Thyroid gland (tissue), 4 donors: ENCODE data around the gene LIN7B. TPM values are rescaled to one million over a fixed set of nuclear protein-coding genes. Genes with fewer than 3 reads are reported as not detected.
A peak's percentile ranks its signal among the peaks of the same experiment; 100 is the strongest.

Experiments
- DNase-seq, 2 donors: peaks; one replicate each; pipeline ENCODE4 v3.0.0-alpha.2; 2019
- H3K27ac ChIP-seq, 3 donors: fragments of 200-600 bp; sonication (generic); 1 replicate in 2 of 3; 2 replicates in 1 of 3; pipeline ENCODE4 v1.5.1; 2016 to 2019; ENCODE audit warnings: mild to moderate bottlenecking in 1 of 3, moderate library complexity in 1 of 3
- H3K27me3 ChIP-seq: fragments of 200-600 bp; sonication (generic); one replicate; pipeline ENCODE4 v1.5.1; 2019
- H3K36me3 ChIP-seq, 2 donors: fragments of 200-600 bp; sonication (generic); one replicate each; pipeline ENCODE4 v1.5.1; 2016 to 2019
- H3K4me1 ChIP-seq, 2 donors: fragments of 200-600 bp; sonication (generic); one replicate each; pipeline ENCODE4 v1.5.1; 2017 to 2019
- H3K4me3 ChIP-seq, 3 donors: fragments of 200-600 bp; sonication (generic); replicated peaks in 1 of 3; 1 replicate in 2 of 3; 2 replicates in 1 of 3; pipeline ENCODE4 v1.5.1; 2016; ENCODE audit warnings: mild to moderate bottlenecking in 1 of 3
- H3K9me3 ChIP-seq: fragments of 200-600 bp; sonication (generic); one replicate; pipeline ENCODE4 v1.5.1; 2017
- POLR2A ChIP-seq, 2 donors: fragments of 450-650 bp; IDR thresholded peaks; one replicate each; pipeline ENCODE4 v1.6.1; 2017; ENCODE audit warnings: antibody characterized with exemption in 2 of 2, mild to moderate bottlenecking in 2 of 2, moderate library complexity in 1 of 2
- WGBS, 2 donors: methylation state at CpG; one replicate each; pipeline ENCODE4 v1.1.5; 2017; 5-methylcytosine and 5-hydroxymethylcytosine counted together
- intact Hi-C: fragments of 100-400 bp; cut with DNase I; formaldehyde crosslinking; loops from one replicate; pipeline ENCODE4 v1.15.1; 2023
- total RNA-seq, 4 donors: library from RNA; depleted of rRNA; stranded (reverse); fragments of >200 nt; gene quantifications; one replicate each; pipeline ENCODE4 v1.2.3, GENCODE V29; 2016
- TF ChIP-seq, protein P1 (sequence below), 6 experiments: fragments of 200-600 bp in 3 of 6; fragments of 450-650 bp in 3 of 6; sonication (generic) in 3 of 6; IDR thresholded peaks; one replicate each; pipeline ENCODE4 v1.5.1; 2016 to 2019; ENCODE audit warnings: antibody characterized with exemption in 6 of 6, mild to moderate bottlenecking in 2 of 6, inconsistent platforms in 1 of 6, moderate library complexity in 1 of 6

Gene LIN7B
- total RNA-seq, 4 donors from 2014 or later, result 10.5 to 17.7 (median 13.8) TPM

DNA sequence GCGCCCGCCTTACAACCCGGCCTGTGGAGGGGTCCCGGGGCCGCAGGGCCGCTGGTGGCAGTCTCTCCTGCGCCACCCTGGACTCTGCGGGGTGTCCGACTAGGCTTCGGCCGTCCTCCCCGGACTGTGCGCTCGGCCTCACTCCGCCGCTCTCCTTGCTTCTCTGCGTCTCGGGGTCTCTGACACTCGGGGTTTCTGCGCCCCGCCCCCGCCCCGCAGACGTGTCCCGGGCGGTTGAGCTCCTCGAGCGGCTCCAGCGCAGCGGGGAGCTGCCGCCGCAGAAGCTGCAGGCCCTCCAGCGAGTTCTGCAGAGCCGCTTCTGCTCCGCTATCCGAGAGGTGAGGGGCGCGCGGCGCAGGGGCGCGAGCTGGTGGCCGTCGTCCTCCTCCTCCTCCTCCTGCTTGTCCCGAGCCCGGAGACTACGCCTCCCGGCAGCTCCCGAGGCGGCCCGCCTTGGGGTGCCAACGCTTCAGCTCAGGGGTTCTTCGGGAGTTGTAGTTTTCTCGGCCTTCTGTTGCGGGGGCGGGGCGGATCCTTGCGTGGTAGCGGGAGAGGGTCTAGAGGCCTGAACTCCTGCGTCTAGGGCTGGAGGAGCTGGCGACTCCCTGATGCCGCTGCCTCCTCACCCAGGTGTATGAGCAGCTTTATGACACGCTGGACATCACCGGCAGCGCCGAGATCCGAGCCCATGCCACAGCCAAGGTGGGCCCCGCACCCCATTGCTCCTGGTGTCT lies 627 bp downstream of the LIN7B start:
- Histone ChIP-seq H3K27ac (peak overlapping the region; percentile 33 to 72 (median 64)), H3K4me1 (peaks cover 18 to 24% of the 10 kb centered on the region in 2 donors), H3K27me3 (no peaks in the 10 kb centered on the region), H3K36me3 (no peaks in the 10 kb centered on the region), H3K4me3 (peak overlapping the region; percentile 34 to 67 (median 51)), H3K9me3 (no peaks in the 10 kb centered on the region)
- WGBS, 2 donors, result 13 to 32% methylated on average over 13 to 31 of the region's 68 CpGs
- intact Hi-C loops, result loop anchor here (5.0 kb wide), 1 partner anchor 38 kb away; no protein-coding TSS in a partner anchor
- peak in 1 of 2 donors; percentile 58 for TF ChIP-seq POLR2A (IDR thresholded peaks at IDR 0.05)
- TF ChIP-seq, protein P1, sequence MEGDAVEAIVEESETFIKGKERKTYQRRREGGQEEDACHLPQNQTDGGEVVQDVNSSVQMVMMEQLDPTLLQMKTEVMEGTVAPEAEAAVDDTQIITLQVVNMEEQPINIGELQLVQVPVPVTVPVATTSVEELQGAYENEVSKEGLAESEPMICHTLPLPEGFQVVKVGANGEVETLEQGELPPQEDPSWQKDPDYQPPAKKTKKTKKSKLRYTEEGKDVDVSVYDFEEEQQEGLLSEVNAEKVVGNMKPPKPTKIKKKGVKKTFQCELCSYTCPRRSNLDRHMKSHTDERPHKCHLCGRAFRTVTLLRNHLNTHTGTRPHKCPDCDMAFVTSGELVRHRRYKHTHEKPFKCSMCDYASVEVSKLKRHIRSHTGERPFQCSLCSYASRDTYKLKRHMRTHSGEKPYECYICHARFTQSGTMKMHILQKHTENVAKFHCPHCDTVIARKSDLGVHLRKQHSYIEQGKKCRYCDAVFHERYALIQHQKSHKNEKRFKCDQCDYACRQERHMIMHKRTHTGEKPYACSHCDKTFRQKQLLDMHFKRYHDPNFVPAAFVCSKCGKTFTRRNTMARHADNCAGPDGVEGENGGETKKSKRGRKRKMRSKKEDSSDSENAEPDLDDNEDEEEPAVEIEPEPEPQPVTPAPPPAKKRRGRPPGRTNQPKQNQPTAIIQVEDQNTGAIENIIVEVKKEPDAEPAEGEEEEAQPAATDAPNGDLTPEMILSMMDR (IDR thresholded peaks at IDR 0.05), result no peak
- peak; percentile 74 to 79 for DNase-seq

DNA sequence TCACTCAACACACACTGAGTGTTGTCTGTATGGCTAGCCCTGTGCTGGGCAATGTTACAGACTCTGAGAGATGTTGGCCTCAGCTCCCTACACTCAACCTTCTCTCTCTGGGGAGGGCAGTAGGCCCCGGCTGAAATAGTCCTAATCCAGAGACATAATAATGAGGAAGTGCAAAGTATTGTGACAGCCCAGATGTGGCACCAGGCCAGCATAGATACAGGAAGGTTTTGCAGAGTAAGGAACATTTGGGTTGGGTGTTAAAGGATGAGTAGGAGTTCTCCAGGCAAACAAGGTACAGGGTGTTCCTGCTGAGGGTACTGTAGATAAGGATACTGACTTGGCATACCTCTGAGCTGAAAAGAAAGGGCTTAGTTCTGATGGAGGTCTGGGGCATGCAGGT lies 2.4 kb downstream of the LIN7B start:
- H3K4me1 ChIP-seq, result peaks cover 23 to 29% of the 10 kb centered on the region in 2 donors
- H3K36me3 ChIP-seq, result no peaks in the 10 kb centered on the region
- DNase-seq, result no peak
- 56 to 57% methylated on average over 1 of the region's 1 CpG for WGBS, 2 donors
- no peak overlapping the region for H3K27ac ChIP-seq
- intact Hi-C loops, result loop anchor here (5.0 kb wide), 1 partner anchor 36 kb away; no protein-coding TSS in a partner anchor
- TF ChIP-seq, protein P1 (IDR thresholded peaks at IDR 0.05), result no peak
- TF ChIP-seq POLR2A (IDR thresholded peaks at IDR 0.05), result no peak
- H3K4me3 ChIP-seq, result no peak overlapping the region
- H3K9me3 ChIP-seq, result no peaks in the 10 kb centered on the region
- no peaks in the 10 kb centered on the region for H3K27me3 ChIP-seq

DNA sequence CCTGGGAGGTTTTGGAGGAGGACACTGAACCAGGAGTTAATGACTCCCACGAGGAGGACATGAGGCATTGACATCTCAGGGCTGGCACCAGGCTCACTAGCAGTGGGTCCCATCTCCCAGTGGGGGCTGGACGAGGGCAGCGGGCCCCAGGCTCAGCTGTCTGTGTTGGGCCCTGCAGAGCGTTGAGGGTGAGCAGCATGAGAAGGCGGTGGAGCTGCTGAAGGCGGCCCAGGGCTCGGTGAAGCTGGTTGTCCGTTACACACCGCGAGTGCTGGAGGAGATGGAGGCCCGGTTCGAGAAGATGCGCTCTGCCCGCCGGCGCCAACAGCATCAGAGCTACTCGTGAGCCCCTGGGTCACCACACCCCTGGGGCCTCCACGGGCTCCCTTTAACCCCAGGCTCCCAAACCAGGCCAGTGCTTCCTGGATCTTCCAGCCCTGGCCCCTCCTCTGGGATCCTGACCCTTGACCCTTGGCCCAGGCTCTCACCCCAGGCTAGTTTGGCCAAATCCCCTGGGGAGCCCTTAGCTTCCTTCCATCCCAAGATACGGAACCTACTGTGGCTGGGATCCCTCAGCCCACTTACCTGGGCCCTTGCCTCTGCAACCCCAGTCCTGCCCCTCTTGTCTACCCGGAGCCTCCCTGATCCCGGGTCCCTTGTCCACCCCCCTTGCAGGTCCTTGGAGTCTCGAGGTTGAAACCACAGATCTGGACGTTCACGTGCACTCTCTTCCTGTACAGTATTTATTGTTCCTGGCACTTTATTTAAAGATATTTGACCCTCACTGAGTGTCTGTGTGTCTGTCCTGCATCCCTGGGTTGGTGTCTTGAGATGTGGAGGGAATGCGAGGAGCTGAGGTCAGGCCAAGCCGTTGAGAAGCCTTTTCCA lies 3.8 kb downstream of the LIN7B start:
- no peak for DNase-seq
- Histone ChIP-seq H3K4me1 (peaks cover 23 to 29% of the 10 kb centered on the region in 2 donors), H3K36me3 (no peaks in the 10 kb centered on the region), H3K27ac (peak overlapping the region; percentile 93 to 98 (median 95)), H3K4me3 (peak overlapping the region in 1 of 3 donors; percentile 49), H3K27me3 (no peaks in the 10 kb centered on the region), H3K9me3 (no peaks in the 10 kb centered on the region)
- WGBS, 2 donors, result 40 to 72% methylated on average over 11 to 25 of the region's 26 CpGs
- intact Hi-C loops, result loop anchor here (5.0 kb wide), 1 partner anchor 34 kb away; no protein-coding TSS in a partner anchor
- no peak for TF ChIP-seq POLR2A (IDR thresholded peaks at IDR 0.05)
- TF ChIP-seq, protein P1 (IDR thresholded peaks at IDR 0.05), result no peak

DNA sequence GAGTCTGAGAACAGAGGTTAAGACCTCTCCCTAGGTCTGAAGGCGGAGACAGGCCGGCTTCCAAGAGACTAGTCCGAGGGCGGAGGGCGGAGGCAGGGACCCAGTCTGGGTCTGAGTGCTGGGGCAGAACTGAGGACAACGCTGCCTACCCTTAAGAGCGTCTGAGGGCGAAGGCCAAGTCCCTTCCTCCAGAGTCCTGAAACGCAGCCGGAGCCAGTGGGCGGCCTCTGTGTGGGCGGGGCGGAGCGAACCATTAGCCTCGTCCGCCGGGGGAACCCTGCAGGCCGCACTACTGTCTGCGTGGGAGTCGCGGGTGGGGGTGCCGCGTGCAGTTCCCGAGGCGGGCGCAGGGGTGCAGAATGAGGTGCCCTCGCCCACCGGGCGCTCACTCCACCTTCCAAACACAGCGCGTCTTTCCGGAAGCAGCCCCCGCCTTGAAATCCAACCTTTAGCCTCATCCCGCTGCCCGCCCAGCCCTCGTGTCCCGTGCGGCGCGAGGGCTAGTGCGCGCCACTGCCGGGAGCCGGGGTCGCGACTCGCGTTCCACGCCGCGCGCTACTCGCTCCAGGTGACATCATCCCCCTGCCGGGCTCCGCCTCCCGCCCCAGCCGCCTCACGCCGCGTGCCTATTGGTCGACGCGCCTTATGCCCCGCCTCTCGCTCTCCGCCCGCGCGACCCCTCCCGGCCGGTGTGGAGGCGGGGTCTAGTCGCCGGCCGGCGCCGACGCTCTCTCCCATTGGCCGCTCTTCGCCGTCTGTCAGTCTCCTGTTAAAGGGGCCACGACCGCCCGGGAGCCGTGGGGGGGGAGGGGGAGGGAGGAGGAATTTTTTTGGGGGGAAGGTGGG lies 4.6 kb downstream of the LIN7B start, which contains the start of gene C19orf73:
C19orf73 (minus strand) TSS at position 579 of the 846 bp plus-strand sequence; CDS start at position 458, 121 bp downstream.
- WGBS, 2 donors, result 2 to 16% methylated on average over 5 to 9 of the region's 85 CpGs
- DNase-seq, result peak; percentile 94
- TF ChIP-seq, protein P1 (IDR thresholded peaks at IDR 0.05), result peak in 2 of 6 experiments; percentile 15 to 34
- TF ChIP-seq POLR2A (IDR thresholded peaks at IDR 0.05), result peak in 1 of 2 donors; percentile 77
- Histone ChIP-seq H3K4me1 (peaks cover 21 to 25% of the 10 kb centered on the region in 2 donors), H3K9me3 (no peaks in the 10 kb centered on the region), H3K27ac (peak within 1 kb of the TSS; percentile 93 to 98 (median 95)), H3K27me3 (no peaks in the 10 kb centered on the region), H3K36me3 (no peaks in the 10 kb centered on the region), H3K4me3 (peak within 1 kb of the TSS; percentile 20 to 49 (median 21))
- intact Hi-C loops, result loop anchor here (5.0 kb wide), 1 partner anchor 34 kb away; no protein-coding TSS in a partner anchor
